HCT116 (cell line): Measurements from ENCODE around the gene ATL1. TPM values are rescaled to one million over a fixed set of nuclear protein-coding genes. Genes with fewer than 3 reads are reported as not detected.

Experiments used
- ATAC-seq: fragments of 200-7000 bp; cut with Tn5 transposase; 2 replicates; pipeline ENCODE4 v1.9.1; 2020; ENCODE audit warnings: mild to moderate bottlenecking, moderate library complexity
- BruUV-seq: library from RNA; stranded (reverse); fragments of 400-500 nt; replicated peaks from 2 replicates; lab custom pipeline; 2021; lab: Mats Ljungman, UMichigan
- CTCF ChIA-PET: fragments of 300-600 bp; sonication (Branson Sonifier 250); formaldehyde crosslinking; loops from one replicate; lab custom pipeline; 2021; ENCODE audit warnings: antibody characterized with exemption; lab: Charles Lee
- POLR2A ChIA-PET: fragments of 300-600, 350-600 bp; sonication (Branson Sonifier 250); formaldehyde crosslinking; loops from one replicate; lab custom pipeline; 2021; ENCODE audit warnings: antibody characterized with exemption; lab: Charles Lee
- RAD21 ChIA-PET, 2 experiments: fragments of 300-600 bp; sonication (Branson Sonifier 250); formaldehyde crosslinking; loops; one replicate each; lab custom pipeline; 2023; ENCODE audit warnings: low total read pairs in 2 of 2; ENCODE audit not compliant: uncharacterized antibody in 2 of 2, unreplicated experiment in 2 of 2, low non-redundant PET in 1 of 2; lab: Charles Lee
- DNase-seq: peaks from one replicate; pipeline ENCODE4 v3.0.0-alpha.2; 2010; ENCODE audit warnings: low read depth, low spot score
- H2AFZ ChIP-seq: fragments of 200-600 bp; shearing (Covaris generic), sonication (generic); 2 replicates; pipeline ENCODE4 v1.6.1; 2017; ENCODE audit warnings: low read depth, mixed run types, mixed read lengths, antibody characterized with exemption, low read length; ENCODE audit not compliant: poor library complexity, severe bottlenecking
- H3K27ac ChIP-seq: 2 replicates; pipeline ENCODE4 v1.5.1; 2012; ENCODE audit warnings: low read depth, low read length
- H3K27me3 ChIP-seq: fragments of 200-600 bp; sonication (generic); 2 replicates; pipeline ENCODE4 v1.6.1; 2016; ENCODE audit warnings: mixed run types, low read length, mixed read lengths; ENCODE audit not compliant: insufficient read depth
- H3K36me3 ChIP-seq, 2 experiments: fragments of 200-500 bp in 1 of 2; fragments of 200-600 bp in 1 of 2; sonication (Bioruptor generic) in 1 of 2; sonication (generic) in 1 of 2; 2 replicates each; pipeline versions ENCODE4 v1.5.1 to v1.6.1; 2014 to 2016; ENCODE audit warnings: low read length in 2 of 2, inconsistent platforms in 1 of 2, mixed read lengths in 1 of 2, mixed run types in 1 of 2; ENCODE audit not compliant: insufficient read depth in 2 of 2, control insufficient read depth in 1 of 2
- H3K4me1 ChIP-seq, 2 experiments: fragments of 200-600 bp in 1 of 2; sonication (generic) in 1 of 2; 2 replicates each; pipeline versions ENCODE4 v1.5.1 to v1.6.1; 2012 to 2017; ENCODE audit warnings: low read length in 2 of 2, inconsistent platforms in 1 of 2, mild to moderate bottlenecking in 1 of 2, mixed read lengths in 1 of 2, mixed run types in 1 of 2, moderate library complexity in 1 of 2; ENCODE audit not compliant: insufficient read depth in 2 of 2, control insufficient read depth in 1 of 2
- H3K4me2 ChIP-seq: fragments of 200-600 bp; sonication (generic); 2 replicates; pipeline ENCODE4 v1.6.1; 2017; ENCODE audit warnings: mixed run types, low read length, mixed read lengths
- H3K4me3 ChIP-seq, 2 experiments: fragments of 200-600 bp in 1 of 2; sonication (generic) in 1 of 2; replicated peaks in 1 of 2; 2 replicates each; pipeline ENCODE4 v1.5.1; 2011 to 2016; ENCODE audit warnings: low read length in 2 of 2, control low read depth in 1 of 2, low read depth in 1 of 2, mild to moderate bottlenecking in 1 of 2, mixed read lengths in 1 of 2, mixed run types in 1 of 2
- H3K79me2 ChIP-seq: fragments of 200-600 bp; sonication (generic); 2 replicates; pipeline ENCODE4 v1.6.1; 2017; ENCODE audit warnings: mild to moderate bottlenecking, mixed run types, low read length, moderate library complexity, mixed read lengths; ENCODE audit not compliant: insufficient read depth
- H3K9ac ChIP-seq: fragments of 200-600 bp; sonication (generic); 2 replicates; pipeline ENCODE4 v1.6.1; 2016; ENCODE audit warnings: low read length, mixed read lengths
- H3K9me2 ChIP-seq: fragments of 200-600 bp; sonication (generic), shearing (Covaris generic); 2 replicates; pipeline ENCODE4 v1.6.1; 2017; ENCODE audit warnings: mixed run types, mild to moderate bottlenecking, moderate library complexity; ENCODE audit not compliant: insufficient read depth
- H3K9me3 ChIP-seq, 2 experiments: fragments of 200-500 bp in 1 of 2; fragments of 200-600 bp in 1 of 2; sonication (Bioruptor generic) in 1 of 2; sonication (generic) in 1 of 2; 2 replicates each; pipeline ENCODE4 v1.6.1; 2014 to 2017; ENCODE audit warnings: low read length in 2 of 2, mixed read lengths in 2 of 2, inconsistent platforms in 1 of 2, low read depth in 1 of 2, mild to moderate bottlenecking in 1 of 2, mixed run types in 1 of 2, moderate library complexity in 1 of 2; ENCODE audit not compliant: control insufficient read depth in 1 of 2, insufficient read depth in 1 of 2
- H4K20me1 ChIP-seq: fragments of 200-600 bp; sonication (generic), shearing (Covaris generic); 2 replicates; pipeline ENCODE4 v1.6.1; 2017; ENCODE audit warnings: mixed run types, mild to moderate bottlenecking, moderate library complexity; ENCODE audit not compliant: insufficient read depth
- JUND ChIP-seq: IDR thresholded peaks from 2 replicates; pipeline ENCODE4 v1.6.1; 2012
- RAD21 ChIP-seq: IDR thresholded peaks from 2 replicates; pipeline ENCODE4 v1.6.1; 2012; ENCODE audit warnings: low read depth, mild to moderate bottlenecking
- SIN3A ChIP-seq: IDR thresholded peaks from 2 replicates; pipeline ENCODE4 v1.6.1; 2012; ENCODE audit warnings: low read depth
- intact Hi-C: fragments of 100-400 bp; cut with micrococcal nuclease; formaldehyde crosslinking; loops from 2 replicates; pipeline ENCODE4 v1.10.0; 2022
- total RNA-seq: library from RNA; stranded (reverse); gene quantifications from one replicate; pipeline ENCODE4 v1.2.1, GENCODE V29; 2021; ENCODE audit not compliant: unreplicated experiment
- TF ChIP-seq, protein P1 (sequence below): IDR thresholded peaks from 2 replicates; pipeline ENCODE4 v1.6.1; 2012
- TF ChIP-seq, protein P2 (sequence below): IDR thresholded peaks from 2 replicates; pipeline ENCODE4 v1.6.1; 2011; ENCODE audit warnings: mild to moderate bottlenecking, low read length, moderate library complexity; ENCODE audit not compliant: insufficient replicate concordance; ENCODE audit errors: extremely low read depth
- TF ChIP-seq, protein P3 (sequence below): IDR thresholded peaks from 2 replicates; pipeline ENCODE4 v1.6.1; 2012; ENCODE audit warnings: low read depth

The ATL1 gene
- total RNA-seq, 1 experiment from 2014 or later, result 1.4 TPM

DNA sequence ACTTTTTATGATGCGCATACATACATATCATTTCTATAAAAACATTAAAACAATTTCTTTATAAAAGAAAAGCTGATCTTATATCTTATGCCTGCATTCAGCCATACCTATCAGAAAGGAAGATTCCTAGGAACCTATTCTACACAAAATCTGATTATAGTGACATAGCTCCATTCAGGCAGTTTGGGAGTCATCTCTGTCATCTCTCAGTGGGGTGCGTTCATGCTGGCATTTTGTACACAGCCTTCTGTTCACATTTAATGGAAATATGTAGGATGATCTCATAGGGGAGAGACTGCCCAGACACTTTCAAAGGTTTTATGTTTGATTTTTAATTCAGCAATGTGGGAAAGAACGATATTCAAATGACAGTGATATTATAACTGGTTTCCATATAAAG is 52.9 kb downstream of the ATL1 start:
- H3K4me2 ChIP-seq, result no peak overlapping the region
- H3K79me2 ChIP-seq, result no peaks in the 10 kb centered on the region
- H3K9ac ChIP-seq, result no peak overlapping the region
- no TSS peak for BruUV-seq
- H3K9me3 ChIP-seq, result no peaks in the 10 kb centered on the region
- TF ChIP-seq SIN3A (no peak), JUND (no peak)
- TF ChIP-seq, protein P1, sequence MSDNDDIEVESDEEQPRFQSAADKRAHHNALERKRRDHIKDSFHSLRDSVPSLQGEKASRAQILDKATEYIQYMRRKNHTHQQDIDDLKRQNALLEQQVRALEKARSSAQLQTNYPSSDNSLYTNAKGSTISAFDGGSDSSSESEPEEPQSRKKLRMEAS, result no peak
- TF ChIP-seq, all 23 proteins: peak for 0
- H3K4me3 ChIP-seq, result no peak overlapping the region
- no peak overlapping the region for H3K27ac ChIP-seq
- no peak overlapping the region for H2AFZ ChIP-seq
- intact Hi-C loops, result no loop called here
- DNase-seq, result no peak
- H4K20me1 ChIP-seq, result no peaks in the 10 kb centered on the region
- ChIA-PET CTCF (no interaction called here), POLR2A (no interaction called here), RAD21 (no interaction called here)
- no peaks in the 10 kb centered on the region for H3K27me3 ChIP-seq
- no peaks in the 10 kb centered on the region for H3K9me2 ChIP-seq
- no peaks in the 10 kb centered on the region for H3K36me3 ChIP-seq
- no peak for ATAC-seq
- no peaks in the 10 kb centered on the region for H3K4me1 ChIP-seq

- Histone ChIP-seq H2AFZ (no peak overlapping the region), H3K27me3 (no peaks in the 10 kb centered on the region), H3K36me3 (no peaks in the 10 kb centered on the region), H3K9me3 (no peaks in the 10 kb centered on the region), H3K79me2 (no peaks in the 10 kb centered on the region), H3K4me3 (no peak overlapping the region), H3K4me2 (no peak overlapping the region), H3K4me1 (no peaks in the 10 kb centered on the region; a peak in 1 of 4 replicates), H3K27ac (no peak overlapping the region), H3K9me2 (no peaks in the 10 kb centered on the region), H3K9ac (no peak overlapping the region), H4K20me1 (no peaks in the 10 kb centered on the region)
- RAD21 ChIA-PET, result no interaction called here
- POLR2A ChIA-PET, result no interaction called here
- CTCF ChIA-PET, result no interaction called here
- TF ChIP-seq, protein P2, sequence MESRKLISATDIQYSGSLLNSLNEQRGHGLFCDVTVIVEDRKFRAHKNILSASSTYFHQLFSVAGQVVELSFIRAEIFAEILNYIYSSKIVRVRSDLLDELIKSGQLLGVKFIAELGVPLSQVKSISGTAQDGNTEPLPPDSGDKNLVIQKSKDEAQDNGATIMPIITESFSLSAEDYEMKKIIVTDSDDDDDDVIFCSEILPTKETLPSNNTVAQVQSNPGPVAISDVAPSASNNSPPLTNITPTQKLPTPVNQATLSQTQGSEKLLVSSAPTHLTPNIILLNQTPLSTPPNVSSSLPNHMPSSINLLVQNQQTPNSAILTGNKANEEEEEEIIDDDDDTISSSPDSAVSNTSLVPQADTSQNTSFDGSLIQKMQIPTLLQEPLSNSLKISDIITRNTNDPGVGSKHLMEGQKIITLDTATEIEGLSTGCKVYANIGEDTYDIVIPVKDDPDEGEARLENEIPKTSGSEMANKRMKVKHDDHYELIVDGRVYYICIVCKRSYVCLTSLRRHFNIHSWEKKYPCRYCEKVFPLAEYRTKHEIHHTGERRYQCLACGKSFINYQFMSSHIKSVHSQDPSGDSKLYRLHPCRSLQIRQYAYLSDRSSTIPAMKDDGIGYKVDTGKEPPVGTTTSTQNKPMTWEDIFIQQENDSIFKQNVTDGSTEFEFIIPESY, result no peak
- TF ChIP-seq RAD21, result no peak
- TF ChIP-seq, protein P3, sequence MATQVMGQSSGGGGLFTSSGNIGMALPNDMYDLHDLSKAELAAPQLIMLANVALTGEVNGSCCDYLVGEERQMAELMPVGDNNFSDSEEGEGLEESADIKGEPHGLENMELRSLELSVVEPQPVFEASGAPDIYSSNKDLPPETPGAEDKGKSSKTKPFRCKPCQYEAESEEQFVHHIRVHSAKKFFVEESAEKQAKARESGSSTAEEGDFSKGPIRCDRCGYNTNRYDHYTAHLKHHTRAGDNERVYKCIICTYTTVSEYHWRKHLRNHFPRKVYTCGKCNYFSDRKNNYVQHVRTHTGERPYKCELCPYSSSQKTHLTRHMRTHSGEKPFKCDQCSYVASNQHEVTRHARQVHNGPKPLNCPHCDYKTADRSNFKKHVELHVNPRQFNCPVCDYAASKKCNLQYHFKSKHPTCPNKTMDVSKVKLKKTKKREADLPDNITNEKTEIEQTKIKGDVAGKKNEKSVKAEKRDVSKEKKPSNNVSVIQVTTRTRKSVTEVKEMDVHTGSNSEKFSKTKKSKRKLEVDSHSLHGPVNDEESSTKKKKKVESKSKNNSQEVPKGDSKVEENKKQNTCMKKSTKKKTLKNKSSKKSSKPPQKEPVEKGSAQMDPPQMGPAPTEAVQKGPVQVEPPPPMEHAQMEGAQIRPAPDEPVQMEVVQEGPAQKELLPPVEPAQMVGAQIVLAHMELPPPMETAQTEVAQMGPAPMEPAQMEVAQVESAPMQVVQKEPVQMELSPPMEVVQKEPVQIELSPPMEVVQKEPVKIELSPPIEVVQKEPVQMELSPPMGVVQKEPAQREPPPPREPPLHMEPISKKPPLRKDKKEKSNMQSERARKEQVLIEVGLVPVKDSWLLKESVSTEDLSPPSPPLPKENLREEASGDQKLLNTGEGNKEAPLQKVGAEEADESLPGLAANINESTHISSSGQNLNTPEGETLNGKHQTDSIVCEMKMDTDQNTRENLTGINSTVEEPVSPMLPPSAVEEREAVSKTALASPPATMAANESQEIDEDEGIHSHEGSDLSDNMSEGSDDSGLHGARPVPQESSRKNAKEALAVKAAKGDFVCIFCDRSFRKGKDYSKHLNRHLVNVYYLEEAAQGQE, result no peak
- TF ChIP-seq, protein P1, result no peak
- DNase-seq (no peak), ATAC-seq (no peak)
- intact Hi-C loops, result no loop called here
- BruUV-seq, result no TSS peak
These were observed 55.1 kb downstream of the ATL1 start for GRCh38 chr14:50615056-50615455.
